NCI-H1105 (cell line): ENCODE results near the gene NKX2-2.
"Not testable (repeated sequence)": the region's sequence is repeated elsewhere in the genome, so short reads cannot be mapped to it uniquely, and the experiment has no call there.

ENCODE experiments used
- DNase-seq: peaks from one replicate; lab custom pipeline; 2025; lab: John Stamatoyannopoulos, UW

NKX2-2 gene

DNA sequence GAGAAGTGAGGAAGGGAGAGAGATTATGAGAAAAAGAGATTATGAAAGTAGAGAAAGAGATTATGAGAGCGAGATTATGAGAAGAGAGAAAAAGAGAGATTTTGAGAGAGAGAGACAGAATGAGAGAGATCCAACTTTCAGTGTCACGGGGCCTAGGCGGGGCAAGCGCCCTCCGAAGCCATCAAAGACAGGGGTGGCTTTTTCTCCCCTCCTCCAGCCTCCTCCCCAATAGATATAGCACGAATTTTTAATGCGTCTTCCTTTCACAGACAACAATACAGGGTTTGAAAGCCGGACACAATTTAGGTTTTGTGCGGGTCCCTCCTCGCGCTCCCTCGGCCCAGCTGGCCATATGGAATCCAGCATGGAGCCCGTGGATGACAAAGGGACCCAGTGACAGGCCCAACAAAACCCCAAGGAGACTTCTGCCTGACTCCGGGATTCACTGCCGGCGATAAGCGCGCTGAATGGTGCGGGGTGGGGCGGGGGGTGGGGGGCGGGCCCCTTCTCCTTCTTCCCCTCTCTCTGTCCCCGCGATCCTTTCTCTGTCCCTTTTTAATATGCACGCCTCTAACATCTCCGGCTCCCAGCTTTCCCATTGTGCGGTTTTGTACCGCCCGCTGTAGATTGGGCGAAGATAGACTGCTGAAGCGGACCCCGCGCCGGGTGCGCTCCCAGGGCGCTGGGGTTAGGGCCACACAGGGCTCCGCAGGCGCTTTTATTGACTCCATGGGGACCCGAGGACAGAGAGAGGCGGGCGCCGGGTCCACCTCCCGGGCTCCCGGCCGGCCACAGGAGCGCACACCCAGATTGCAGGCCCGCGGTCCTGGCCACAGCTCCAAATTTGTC is 5.4 kb downstream of the NKX2-2 start:
- DNase-seq, result no peak

DNA sequence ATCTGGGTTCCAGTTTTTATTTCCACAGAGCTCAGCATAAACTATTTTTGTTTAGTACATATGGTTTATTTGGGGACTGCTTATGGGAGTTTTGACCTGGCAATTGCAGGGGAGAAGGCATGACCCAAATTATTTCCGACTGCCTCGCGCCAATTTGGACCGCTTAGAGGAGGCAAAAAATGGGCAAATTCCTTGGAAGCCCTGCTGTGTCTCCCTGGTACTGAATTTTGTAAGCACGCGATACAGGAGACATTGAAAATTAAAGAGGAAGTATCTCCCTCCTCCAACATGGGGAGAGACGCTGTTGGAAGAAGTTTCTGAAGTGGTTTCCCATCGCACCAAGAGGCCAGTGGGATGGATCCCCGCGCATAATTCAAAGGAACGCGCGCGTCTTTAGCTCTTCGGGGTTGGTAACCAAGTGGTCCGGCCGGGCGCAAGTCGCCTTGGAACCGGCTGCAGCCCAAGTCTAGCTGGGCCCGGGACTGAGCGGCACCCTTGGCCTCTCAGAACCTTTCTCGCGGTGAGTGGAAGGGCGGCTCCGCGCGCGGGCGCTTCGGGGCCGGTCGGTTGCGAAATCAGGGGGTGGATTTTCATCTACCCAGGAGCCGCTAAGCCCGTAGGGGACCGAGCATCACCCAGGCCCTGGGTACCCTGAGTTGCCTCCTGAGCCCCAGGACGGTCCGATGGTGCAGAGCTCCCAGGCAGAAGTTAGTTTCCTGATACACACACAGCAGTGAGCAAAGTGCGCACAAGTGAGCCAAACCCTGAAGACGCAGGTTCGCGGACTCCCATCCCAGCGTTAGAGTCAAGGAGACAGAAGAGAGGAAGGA is 6.2 kb downstream of the NKX2-2 start:
- DNase-seq, result no peak

GRCh38 chr20:21505810-21506530 is 7.9 kb downstream of the NKX2-2 start:
- no peak for DNase-seq

- DNase-seq, result no peak
Measured at GRCh38 chr20:21505161-21505809, 8.6 kb downstream of the NKX2-2 start.

- no peak for DNase-seq
Measured at GRCh38 chr20:21504323-21504722, 9.5 kb downstream of the NKX2-2 start.

DNA sequence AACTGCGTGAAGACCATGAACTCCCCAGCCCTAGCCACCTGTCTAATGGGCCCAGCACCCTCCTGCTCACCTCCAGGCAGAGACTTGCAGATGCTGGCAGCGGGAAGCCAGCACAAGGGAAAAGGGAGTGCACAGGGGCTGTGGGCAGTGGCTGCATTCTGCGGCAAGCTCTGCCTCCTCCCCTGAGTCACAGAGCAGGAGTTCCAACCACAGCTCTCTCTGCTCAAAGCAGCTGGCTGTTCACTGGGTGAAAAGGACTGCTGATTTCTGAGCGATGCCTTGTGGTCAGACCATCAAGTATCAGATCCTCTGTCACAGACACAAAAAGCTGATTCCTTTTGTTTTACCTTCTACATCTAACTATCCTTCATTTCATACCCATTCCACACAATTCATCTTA is 10.5 kb downstream of the NKX2-2 start:
- no peak for DNase-seq

DNA sequence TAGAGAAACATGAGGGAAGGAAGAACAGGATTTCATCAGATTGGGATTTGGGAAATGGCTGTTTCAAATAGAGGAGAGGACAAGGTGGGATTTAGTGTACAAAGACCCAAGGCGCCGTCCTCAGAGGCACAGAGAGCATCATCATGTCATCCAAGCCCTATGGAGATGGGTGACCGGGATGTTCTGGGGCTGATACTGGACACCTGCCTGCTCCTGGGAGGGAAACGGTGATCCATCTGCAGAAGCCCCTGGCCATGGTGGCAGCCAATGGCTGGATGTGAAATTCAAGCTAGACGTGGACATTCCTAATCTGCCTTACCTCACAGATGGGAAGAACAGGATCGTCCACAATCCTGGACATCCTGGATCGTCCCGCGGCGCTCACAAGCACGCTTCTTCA is 12.7 kb downstream of the NKX2-2 start:
- no peak for DNase-seq

DNA sequence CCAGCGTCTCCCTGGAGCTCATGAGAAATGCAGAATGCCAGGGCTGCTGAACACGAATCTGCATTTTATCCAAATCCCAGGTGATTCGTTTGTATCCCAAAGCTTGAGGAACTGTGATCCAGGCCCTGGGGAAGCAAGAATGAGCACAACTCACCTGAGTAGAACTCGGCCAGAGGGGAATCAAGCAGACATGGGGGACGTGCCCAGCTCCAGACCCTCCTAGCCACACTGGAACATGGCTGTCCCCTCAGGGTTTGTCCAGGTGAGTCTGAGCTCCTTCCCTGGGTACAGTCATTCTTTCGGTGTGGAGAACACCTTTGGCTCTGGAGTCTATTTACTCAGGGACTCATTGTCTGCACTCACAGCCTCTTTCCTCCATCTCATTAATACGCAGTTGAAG is 13.3 kb downstream of the NKX2-2 start:
- DNase-seq, result no peak

- DNase-seq, result no peak
Measured at GRCh38 chr20:21499641-21500040, 14.2 kb downstream of the NKX2-2 start.

DNA sequence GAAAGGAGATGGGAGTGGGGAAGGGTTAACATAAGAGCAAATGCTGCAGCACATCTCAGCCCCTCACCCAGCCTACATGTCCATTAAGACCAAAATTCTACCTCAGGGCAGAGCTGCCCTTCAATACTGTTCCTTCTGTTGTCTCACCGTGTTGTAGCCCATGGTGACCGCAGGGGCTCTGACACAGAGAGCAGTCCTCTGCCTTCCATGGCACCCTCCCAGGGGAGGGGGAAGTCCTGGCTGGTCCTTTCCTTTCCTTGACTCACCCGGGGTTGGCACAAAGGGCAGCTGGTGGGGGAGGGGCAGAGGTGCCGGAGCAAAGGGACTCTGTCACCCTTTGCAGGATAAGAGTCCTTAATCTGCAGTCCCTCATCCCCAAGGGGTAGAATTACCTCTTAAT is 15.2 kb downstream of the NKX2-2 start:
- DNase-seq, result no peak

DNA sequence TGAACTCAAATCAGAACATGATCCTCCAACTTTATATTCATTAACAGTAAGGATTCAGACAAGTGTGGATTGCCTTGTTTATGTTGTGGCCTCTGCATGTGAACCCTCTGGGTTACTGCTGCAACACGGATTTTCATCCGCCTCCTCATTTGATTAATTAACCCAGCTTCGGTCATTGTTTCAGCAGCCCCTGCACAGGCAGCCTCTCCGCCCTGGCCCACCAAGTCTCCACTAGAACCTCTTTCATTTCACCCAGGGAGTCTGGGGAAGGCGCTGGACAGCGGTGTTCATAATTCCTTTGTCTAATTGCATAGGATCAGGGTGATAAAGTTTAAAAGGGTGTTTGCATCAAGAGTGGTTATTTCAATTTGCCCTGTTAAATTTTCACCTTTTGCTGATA is 15.7 kb downstream of the NKX2-2 start:
- no peak for DNase-seq

- DNase-seq, result no peak
Measured at GRCh38 chr20:21496452-21496851, 17.4 kb downstream of the NKX2-2 start.

GRCh38 chr20:21493049-21493448 is 20.8 kb downstream of the NKX2-2 start:
- DNase-seq, result no peak

- no peak for DNase-seq
Measured at GRCh38 chr20:21490105-21490504, 23.8 kb downstream of the NKX2-2 start.

DNA sequence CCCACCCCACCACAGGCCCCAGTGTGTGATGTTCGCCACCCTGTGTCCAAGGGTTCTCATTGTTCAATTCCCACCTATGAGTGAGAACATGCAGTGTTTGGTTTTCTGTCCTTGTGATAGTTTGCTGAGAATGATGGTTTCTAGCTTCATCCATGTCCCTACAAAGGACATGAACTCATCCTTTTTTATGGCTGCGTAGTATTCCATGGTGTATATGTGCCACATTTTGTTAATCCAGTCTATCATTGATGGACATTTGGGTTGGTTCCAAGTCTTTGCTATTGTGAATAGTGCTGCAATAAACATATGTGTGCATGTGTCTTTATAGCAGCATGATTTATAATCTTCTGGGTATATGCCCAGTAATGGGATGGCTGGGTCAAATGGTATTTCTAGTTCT is 33.7 kb downstream of the NKX2-2 start:
- not testable (repeated sequence) for DNase-seq

- no peak for DNase-seq
Measured at GRCh38 chr20:21465799-21466198, 48.1 kb downstream of the NKX2-2 start.

- DNase-seq, result no peak
Measured at GRCh38 chr20:21464916-21465315, 48.9 kb downstream of the NKX2-2 start.
